Spleen (tissue), 11 donors: ENCODE results near the gene CNOT2. TPM values are rescaled to one million over a fixed set of nuclear protein-coding genes. Genes with fewer than 3 reads are reported as not detected.

Experiments
- DNase-seq: peaks from one replicate; pipeline ENCODE4 v3.0.0-alpha.2; 2020
- H3K27ac ChIP-seq, 8 donors: fragments of 200-600 bp; sonication (generic) in 7 of 8; 1 replicate in 4 of 8; 2 replicates in 4 of 8; pipeline versions ENCODE4 v1.5.0 to v1.8.0; 2016 to 2021; ENCODE audit warnings: inconsistent platforms in 4 of 8, mild to moderate bottlenecking in 4 of 8, moderate library complexity in 1 of 8
- H3K27me3 ChIP-seq, 7 donors: fragments of 200-600 bp; sonication (generic) in 6 of 7; replicated peaks in 1 of 7; 1 replicate in 4 of 7; 2 replicates in 3 of 7; pipeline versions ENCODE4 v1.5.0 to v1.8.0; 2016 to 2021; ENCODE audit warnings: inconsistent platforms in 3 of 7, mild to moderate bottlenecking in 1 of 7
- H3K36me3 ChIP-seq, 6 donors: fragments of 200-600 bp; sonication (generic) in 5 of 6; 1 replicate in 4 of 6; 2 replicates in 2 of 6; pipeline versions ENCODE4 v1.5.0 to v1.8.0; 2016 to 2021; ENCODE audit warnings: inconsistent platforms in 2 of 6
- H3K4me1 ChIP-seq, 6 donors: fragments of 200-600 bp; sonication (generic) in 5 of 6; 1 replicate in 3 of 6; 2 replicates in 3 of 6; pipeline versions ENCODE4 v1.5.0 to v1.8.0; 2016 to 2021; ENCODE audit warnings: inconsistent platforms in 3 of 6
- H3K4me3 ChIP-seq, 8 donors: fragments of 200-600 bp; sonication (generic) in 7 of 8; 1 replicate in 4 of 8; 2 replicates in 4 of 8; pipeline versions ENCODE4 v1.5.0 to v1.8.0; 2016 to 2021; ENCODE audit warnings: inconsistent platforms in 4 of 8, mild to moderate bottlenecking in 4 of 8, moderate library complexity in 2 of 8
- H3K9me3 ChIP-seq, 8 donors: fragments of 200-600 bp; sonication (generic) in 7 of 8; 1 replicate in 4 of 8; 2 replicates in 4 of 8; pipeline versions ENCODE4 v1.5.0 to v1.8.0; 2016 to 2021; ENCODE audit warnings: inconsistent platforms in 4 of 8
- CTCF ChIP-seq, 11 experiments: fragments of 200-600 bp in 7 of 11; fragments of 450-650 bp in 4 of 11; sonication (generic) in 4 of 11; IDR thresholded peaks in 8 of 11; conservative IDR thresholded peaks in 3 of 11; 1 replicate in 7 of 11; 2 replicates in 4 of 11; pipeline versions ENCODE4 v1.4.0 to v1.8.0; 2016 to 2021; ENCODE audit warnings: antibody characterized with exemption in 11 of 11, inconsistent platforms in 4 of 11, mild to moderate bottlenecking in 1 of 11
- POLR2A ChIP-seq, 3 donors: fragments of 450-650 bp; IDR thresholded peaks; one replicate each; pipeline ENCODE4 v1.5.1; 2017; ENCODE audit warnings: antibody characterized with exemption in 3 of 3, mild to moderate bottlenecking in 1 of 3
- POLR2AphosphoS5 ChIP-seq, 3 donors: sonication (generic); formaldehyde crosslinking; IDR thresholded peaks; one replicate each; pipeline ENCODE4 v1.5.1; 2017; ENCODE audit warnings: antibody characterized with exemption in 3 of 3
- WGBS, 5 donors: extraction: QIAGEN DNeasy Blood & Tissue Kit in 3 of 5; methylation state at CpG; one replicate each; pipeline versions ENCODE4 v1.1.5 to v1.1.7; 2013 to 2018; 5-methylcytosine and 5-hydroxymethylcytosine counted together
- intact Hi-C: fragments of 100-400 bp; cut with DNase I; formaldehyde crosslinking; loops from one replicate; pipeline ENCODE4 v1.15.0; 2023; ENCODE audit warnings: low total_unique reads
- polyA plus RNA-seq, 3 donors: library from polyadenylated mRNA; stranded (reverse); fragments of 200-250 nt; gene quantifications; one replicate each; pipeline ENCODE4 v1.2.1, GENCODE V29; 2013
- total RNA-seq, 7 donors: library from RNA; depleted of rRNA in 3 of 7; stranded (reverse); fragments of >200 nt in 3 of 7; fragmentation: NEBNext Ultra II Directional in 4 of 7; extraction: Animal tissue kit (Norgen Biotek cat#: 25700) in 4 of 7; gene quantifications; one replicate each; pipeline versions ENCODE4 v1.1.0 to v1.2.1, GENCODE V29; 2016 to 2021
- donor health status: healthy with polysubstance abuse.
- donor health status: DM: no; HTN: no; CAD: no; lungs with moderate emphysema.
- donor health status: DM: no; HTN: no; CAD: no.
- donor health status: Bipolar disorder and iron deficiency.
- donor health status: healthy.
- donor health status: DM: no; HTN: no; CAD: no.
- donor health status: DM: yes; HTN: yes; CAD: no.

CNOT2 gene
- total and polyA plus RNA-seq, 10 donors, result 27.4 to 212 (median 97.7) TPM

DNA sequence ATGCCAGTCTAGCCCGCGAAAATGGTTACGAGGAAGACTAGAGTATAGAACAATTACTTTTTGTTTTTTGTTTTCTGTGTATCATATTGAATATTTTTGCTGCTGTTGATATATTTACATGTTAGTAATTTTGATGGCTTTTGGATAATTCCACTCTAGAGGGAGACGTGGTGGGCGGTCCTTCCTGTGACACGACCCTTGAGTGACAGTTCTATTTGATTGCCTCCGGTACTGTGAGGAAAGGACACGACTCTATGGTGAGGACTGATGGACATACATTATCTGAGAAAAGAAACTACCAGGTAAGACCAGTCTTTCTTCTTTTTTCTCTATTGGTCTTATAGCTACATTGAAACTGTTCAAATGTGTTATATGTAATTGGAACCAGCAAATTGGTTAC, 34.7 kb downstream of the CNOT2 start:
- TF ChIP-seq POLR2AphosphoS5 (IDR thresholded peaks at IDR 0.05) (no peak), CTCF (IDR thresholded peaks at IDR 0.05 in 8 of 11, conservative IDR thresholded peaks at IDR 0.05 in 3 of 11) (no peak), POLR2A (IDR thresholded peaks at IDR 0.05) (no peak)
- H3K4me3 ChIP-seq, result no peak overlapping the region
- intact Hi-C loops, result no loop called here
- H3K27me3 ChIP-seq, result no peaks in the 10 kb centered on the region
- H3K4me1 ChIP-seq, result peaks cover 0 to 31% (median 6%) of the 10 kb centered on the region in 6 donors
- H3K9me3 ChIP-seq, result no peaks in the 10 kb centered on the region
- no peak overlapping the region for H3K27ac ChIP-seq
- no peak for DNase-seq
- 90 to 95% (median 94%) methylated on average over 8 of the region's 8 CpGs for WGBS, 5 donors
- H3K36me3 ChIP-seq, result peaks cover 0 to 35% (median 7%) of the 10 kb centered on the region in 6 donors

DNA sequence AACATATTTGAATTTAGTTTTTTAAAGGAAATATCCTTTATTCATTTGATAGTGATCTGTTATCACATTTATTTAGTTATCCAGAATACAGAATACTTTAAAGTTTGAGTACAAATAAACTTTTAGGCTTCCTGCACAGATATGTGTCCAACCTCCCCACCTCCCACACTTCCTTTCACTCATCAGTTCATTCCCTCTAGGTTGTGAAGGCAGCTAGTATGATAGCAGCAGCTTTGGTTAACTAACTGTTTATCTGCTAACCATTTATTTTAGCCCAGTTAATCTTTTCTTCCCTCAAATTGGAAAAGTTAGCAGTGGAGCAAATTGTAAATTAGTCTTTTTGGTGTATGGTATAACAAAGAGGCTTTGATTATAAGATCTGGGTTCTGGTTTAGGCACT, 35.7 kb downstream of the CNOT2 start:
- Histone ChIP-seq H3K9me3 (no peaks in the 10 kb centered on the region), H3K27me3 (no peaks in the 10 kb centered on the region), H3K36me3 (peaks cover 0 to 38% (median 7%) of the 10 kb centered on the region in 6 donors), H3K27ac (no peak overlapping the region), H3K4me3 (no peak overlapping the region), H3K4me1 (peaks cover 0 to 26% (median 5%) of the 10 kb centered on the region in 6 donors)
- TF ChIP-seq POLR2A (IDR thresholded peaks at IDR 0.05) (no peak), CTCF (IDR thresholded peaks at IDR 0.05 in 8 of 11, conservative IDR thresholded peaks at IDR 0.05 in 3 of 11) (no peak), POLR2AphosphoS5 (IDR thresholded peaks at IDR 0.05) (no peak)
- intact Hi-C loops, result no loop called here
- no peak for DNase-seq

DNA sequence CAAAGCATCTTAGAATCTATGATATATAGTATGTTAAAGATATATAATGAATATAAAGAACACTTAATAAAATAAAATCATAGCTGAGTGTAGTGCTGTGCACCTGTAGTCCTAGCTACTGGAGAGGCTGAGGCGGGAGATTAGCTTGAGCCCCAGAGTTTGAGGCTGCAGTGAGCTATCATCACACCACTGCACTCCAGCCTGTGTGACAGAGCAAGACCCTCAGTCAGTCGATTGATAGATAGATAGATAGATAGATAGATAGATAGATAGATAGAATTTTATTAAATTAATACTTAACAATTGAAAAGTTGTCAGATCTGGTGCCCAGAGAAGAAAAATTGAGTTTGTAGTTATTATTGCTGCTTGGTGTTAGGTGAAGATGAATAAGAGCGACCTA, 40.0 kb downstream of the CNOT2 start:
- no peak for DNase-seq
- H3K9me3 ChIP-seq, result no peaks in the 10 kb centered on the region
- H3K27me3 ChIP-seq, result no peaks in the 10 kb centered on the region
- peaks cover 0 to 51% (median 15%) of the 10 kb centered on the region in 6 donors for H3K36me3 ChIP-seq
- H3K4me1 ChIP-seq, result peaks cover 0 to 25% (median 3%) of the 10 kb centered on the region in 6 donors
- 93 to 100% (median 95%) methylated on average over 3 of the region's 3 CpGs for WGBS, 5 donors
- no peak overlapping the region for H3K27ac ChIP-seq
- no peak overlapping the region for H3K4me3 ChIP-seq
- TF ChIP-seq POLR2A (IDR thresholded peaks at IDR 0.05) (no peak), POLR2AphosphoS5 (IDR thresholded peaks at IDR 0.05) (no peak), CTCF (IDR thresholded peaks at IDR 0.05 in 8 of 11, conservative IDR thresholded peaks at IDR 0.05 in 3 of 11) (no peak)
- intact Hi-C loops, result no loop called here

- Histone ChIP-seq H3K4me3 (no peak overlapping the region), H3K4me1 (peaks cover 0 to 30% (median 7%) of the 10 kb centered on the region in 6 donors), H3K27ac (no peak overlapping the region), H3K27me3 (no peaks in the 10 kb centered on the region), H3K9me3 (no peaks in the 10 kb centered on the region), H3K36me3 (peaks cover 0 to 44% (median 10%) of the 10 kb centered on the region in 6 donors)
- DNase-seq, result no peak
- 96 to 99% (median 97%) methylated on average over 2 of the region's 2 CpGs for WGBS, 5 donors
- intact Hi-C loops, result no loop called here
- TF ChIP-seq POLR2AphosphoS5 (IDR thresholded peaks at IDR 0.05), result no peak
- TF ChIP-seq POLR2A (IDR thresholded peaks at IDR 0.05), result no peak
- TF ChIP-seq CTCF (IDR thresholded peaks at IDR 0.05 in 8 of 11, conservative IDR thresholded peaks at IDR 0.05 in 3 of 11), result no peak
Observed at GRCh38 chr12:70288817-70289216, 45.6 kb downstream of the CNOT2 start.
